Measurements from ENCODE around the gene FCRLA. TPM values are rescaled to one million over a fixed set of nuclear protein-coding genes. Genes with fewer than 3 reads are reported as not detected.

Gene FCRLA
- total RNA-seq, 1 donor: 0.90 TPM

DNA sequence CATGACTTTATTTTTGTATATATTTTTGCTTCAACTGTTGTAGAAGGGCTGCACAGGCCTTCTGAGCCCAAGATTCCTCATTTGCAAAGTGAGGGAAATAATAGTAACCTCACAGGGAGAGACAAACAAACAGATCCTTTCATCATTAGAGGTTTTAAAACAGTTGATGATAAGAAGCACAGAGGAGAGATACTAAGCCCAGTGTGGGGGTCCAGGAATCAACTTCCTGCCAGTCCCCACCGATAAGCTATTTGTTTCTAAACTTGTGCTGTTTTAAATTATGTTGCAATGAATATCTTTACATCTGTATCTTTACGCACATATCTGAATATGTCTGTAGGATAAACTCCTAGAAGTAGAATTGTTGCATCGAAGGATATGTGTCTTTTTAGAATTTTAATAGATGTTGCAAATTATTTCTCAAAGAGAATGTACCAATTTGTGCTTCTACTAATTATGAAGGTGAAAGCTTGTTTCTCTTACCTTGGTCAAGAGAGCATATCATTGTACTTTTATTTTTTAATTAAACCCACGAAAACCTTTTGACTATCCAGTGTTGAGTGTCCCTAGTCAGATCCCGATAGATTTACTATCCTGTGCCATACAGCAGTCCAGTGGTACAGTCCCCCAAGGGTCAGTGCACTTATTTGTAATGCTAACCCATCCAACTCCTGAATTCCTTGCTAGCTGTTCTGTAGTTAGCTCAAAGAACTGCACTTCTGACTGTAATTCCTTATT, 25.1 kb downstream of the FCRLA start:
- TF ChIP-seq, protein P1, sequence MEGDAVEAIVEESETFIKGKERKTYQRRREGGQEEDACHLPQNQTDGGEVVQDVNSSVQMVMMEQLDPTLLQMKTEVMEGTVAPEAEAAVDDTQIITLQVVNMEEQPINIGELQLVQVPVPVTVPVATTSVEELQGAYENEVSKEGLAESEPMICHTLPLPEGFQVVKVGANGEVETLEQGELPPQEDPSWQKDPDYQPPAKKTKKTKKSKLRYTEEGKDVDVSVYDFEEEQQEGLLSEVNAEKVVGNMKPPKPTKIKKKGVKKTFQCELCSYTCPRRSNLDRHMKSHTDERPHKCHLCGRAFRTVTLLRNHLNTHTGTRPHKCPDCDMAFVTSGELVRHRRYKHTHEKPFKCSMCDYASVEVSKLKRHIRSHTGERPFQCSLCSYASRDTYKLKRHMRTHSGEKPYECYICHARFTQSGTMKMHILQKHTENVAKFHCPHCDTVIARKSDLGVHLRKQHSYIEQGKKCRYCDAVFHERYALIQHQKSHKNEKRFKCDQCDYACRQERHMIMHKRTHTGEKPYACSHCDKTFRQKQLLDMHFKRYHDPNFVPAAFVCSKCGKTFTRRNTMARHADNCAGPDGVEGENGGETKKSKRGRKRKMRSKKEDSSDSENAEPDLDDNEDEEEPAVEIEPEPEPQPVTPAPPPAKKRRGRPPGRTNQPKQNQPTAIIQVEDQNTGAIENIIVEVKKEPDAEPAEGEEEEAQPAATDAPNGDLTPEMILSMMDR (IDR thresholded peaks at IDR 0.05; ENCODE audit: insufficient read depth, low read length): no peak
- no peak overlapping the region for H3K4me3 ChIP-seq (ENCODE audit: low read depth, low read length)
- DNase-seq (ENCODE audit: low read depth): no peak

DNA sequence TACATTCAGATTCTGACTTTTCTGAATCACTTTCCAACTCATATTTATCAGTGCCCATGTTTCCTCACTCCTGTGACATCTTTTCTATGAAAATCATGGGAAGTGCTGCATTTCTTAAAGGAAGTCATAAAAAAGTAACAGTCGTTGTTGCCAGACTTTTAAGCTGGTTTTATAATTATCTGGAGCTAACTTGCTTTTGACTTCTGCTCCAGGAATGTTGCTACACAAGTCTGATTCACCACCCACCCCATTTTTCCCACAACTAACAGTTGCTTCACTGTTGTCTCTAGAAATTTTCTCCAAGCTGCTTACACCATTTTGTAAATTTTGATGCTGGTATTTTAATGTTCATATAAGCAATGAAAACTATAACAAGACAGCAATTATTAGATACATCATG, 26.5 kb downstream of the FCRLA start:
- H3K4me3 ChIP-seq (ENCODE audit: low read depth, low read length): no peak overlapping the region
- TF ChIP-seq, protein P1 (IDR thresholded peaks at IDR 0.05; ENCODE audit: insufficient read depth, low read length): no peak
- DNase-seq (ENCODE audit: low read depth): peak; percentile 91

DNA sequence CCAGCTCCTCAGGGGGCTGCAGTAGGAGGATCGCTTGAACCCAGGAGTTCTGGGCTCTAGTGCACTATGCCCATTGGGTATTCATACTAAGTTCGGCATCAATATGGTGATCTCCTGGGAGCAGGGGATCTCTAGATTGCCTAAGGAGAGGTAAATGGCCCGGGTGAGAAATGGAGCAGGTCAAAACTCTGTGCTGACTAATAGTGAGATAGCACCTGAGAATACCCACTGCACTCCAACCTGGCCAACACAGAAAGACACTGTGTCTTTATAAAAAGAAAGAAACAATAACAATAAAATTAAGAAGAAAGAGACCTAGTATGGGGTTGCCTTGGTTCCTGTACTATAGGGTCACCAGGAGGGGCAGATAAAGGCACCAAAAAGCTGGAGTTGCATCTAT, 28.8 kb downstream of the FCRLA start:
- DNase-seq (ENCODE audit: low read depth): no peak
- H3K4me3 ChIP-seq (ENCODE audit: low read depth, low read length): no peak overlapping the region
- TF ChIP-seq, protein P1 (IDR thresholded peaks at IDR 0.05; ENCODE audit: insufficient read depth, low read length): no peak

DNA sequence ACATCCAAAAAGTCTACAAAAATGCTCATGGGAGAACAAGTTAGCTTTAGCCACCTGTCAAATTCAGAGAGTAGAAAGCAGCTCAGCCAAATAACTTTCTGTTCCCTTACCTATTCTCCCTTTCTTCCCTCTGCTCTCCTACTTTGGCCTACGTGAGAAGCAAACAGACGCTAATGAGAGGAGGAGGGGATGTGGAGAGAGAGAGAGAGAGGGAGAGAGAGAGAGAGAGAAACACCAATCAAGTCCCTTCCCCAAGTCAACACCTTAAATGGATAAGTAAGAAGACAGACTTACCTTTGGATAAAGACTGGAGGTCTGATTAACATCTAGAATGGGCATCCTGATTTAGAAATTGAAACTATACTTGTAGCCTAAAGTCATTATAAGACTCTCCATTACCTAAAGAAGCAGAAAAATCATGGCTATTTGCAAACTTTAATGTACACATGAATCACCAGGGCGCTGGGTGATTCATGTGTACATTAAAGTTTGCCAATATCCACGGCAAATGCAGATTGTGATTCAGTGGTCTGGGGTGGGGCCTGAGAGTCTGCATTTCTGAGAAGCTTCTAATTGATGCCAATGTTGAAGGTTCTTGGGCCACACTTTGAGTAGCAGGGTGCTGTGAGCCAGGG, 29.4 kb downstream of the FCRLA start:
- H3K4me3 ChIP-seq (ENCODE audit: low read depth, low read length): no peak overlapping the region
- TF ChIP-seq, protein P1 (IDR thresholded peaks at IDR 0.05; ENCODE audit: insufficient read depth, low read length): no peak
- DNase-seq (ENCODE audit: low read depth): peak; percentile 23

DNA sequence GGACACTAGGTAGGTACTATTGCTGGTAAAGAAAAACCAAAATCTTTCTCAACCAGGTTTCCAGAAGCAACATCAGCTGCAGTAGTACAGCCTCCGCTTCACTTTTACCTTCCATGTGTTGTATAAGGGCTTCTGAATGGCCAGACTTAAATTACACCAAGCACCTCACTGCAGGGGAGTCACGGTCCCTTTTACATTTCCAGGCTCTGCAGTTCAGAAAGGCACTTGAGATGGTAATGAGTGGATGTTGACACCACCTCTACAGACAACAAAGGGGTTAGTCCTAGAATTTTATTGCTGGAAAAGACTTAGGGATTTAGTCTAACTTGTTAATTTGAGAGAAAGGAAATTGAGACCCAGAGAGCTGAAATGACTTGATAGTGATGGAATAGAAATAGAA, 30.6 kb downstream of the FCRLA start:
- no peak for DNase-seq (ENCODE audit: low read depth)
- TF ChIP-seq, protein P1 (IDR thresholded peaks at IDR 0.05; ENCODE audit: insufficient read depth, low read length): no peak
- H3K4me3 ChIP-seq (ENCODE audit: low read depth, low read length): no peak overlapping the region

DNA sequence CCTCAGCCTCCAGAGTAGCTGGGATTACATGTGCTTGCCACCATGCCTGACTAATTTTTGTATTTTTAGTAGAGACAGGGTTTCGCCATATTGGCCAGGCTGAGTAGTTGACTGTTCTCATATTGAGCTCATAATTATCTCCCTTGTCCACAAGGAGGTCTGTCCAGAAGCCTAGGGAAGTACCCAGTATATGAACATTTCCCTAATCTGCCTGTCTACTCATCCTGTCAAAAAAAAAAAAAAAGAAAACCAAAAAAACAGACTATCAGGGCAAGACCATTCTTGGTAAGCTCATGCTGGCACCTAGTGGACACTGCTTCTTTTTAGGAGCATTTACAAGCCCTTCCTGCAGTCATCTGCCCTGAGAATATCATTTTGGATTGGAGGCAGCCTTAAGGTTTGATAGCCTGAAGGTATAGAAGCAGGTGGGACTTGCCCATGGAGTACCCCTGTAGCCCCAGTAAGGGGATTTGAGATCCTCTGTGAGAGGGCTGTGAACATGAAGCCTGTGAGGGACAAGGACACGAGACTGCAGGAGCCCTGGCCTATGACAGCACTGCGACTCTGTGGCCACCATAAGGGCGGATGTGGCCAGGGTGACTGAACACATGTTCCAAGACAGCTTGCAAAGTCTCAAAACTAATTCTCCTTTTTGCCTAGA, 31.7 kb downstream of the FCRLA start:
- H3K4me3 ChIP-seq (ENCODE audit: low read depth, low read length): no peak overlapping the region
- TF ChIP-seq, protein P1 (IDR thresholded peaks at IDR 0.05; ENCODE audit: insufficient read depth, low read length): peak; percentile 68
- peak; percentile 90 for DNase-seq (ENCODE audit: low read depth)

All from fibroblast of the aortic adventitia (primary cell).